ENCODE measurements around the gene CACNB2. TPM values are rescaled to one million over a fixed set of nuclear protein-coding genes. Genes with fewer than 3 reads are reported as not detected.

The CACNB2 gene
- total and polyA plus RNA-seq, 12 donors = 4.3 to 82.3 (median 12.9) TPM

GRCh38 chr10:18142151-18142550 lies 1.9 kb downstream of the CACNB2 start:
- Histone ChIP-seq H3K4me3 (peak overlapping the region in 1 of 4 donors; percentile 63), H3K36me3 (replicated peaks in 1 of 2) (no peaks in the 10 kb centered on the region), H3K4me1 (replicated peaks in 1 of 2) (no peaks in the 10 kb centered on the region), H3K27ac (peak overlapping the region in 2 of 5 donors; percentile 5 to 62), H3K9me3 (replicated peaks in 1 of 3) (no peaks in the 10 kb centered on the region), H3K27me3 (peaks cover 14% of the 10 kb centered on the region)
- WGBS, 4 donors = 21 to 43% (median 39%) methylated on average over 4 of the region's 4 CpGs
- peak in 1 of 2 donors; percentile 32 for TF ChIP-seq POLR2A (IDR thresholded peaks at IDR 0.05)
- TF ChIP-seq, protein P1, sequence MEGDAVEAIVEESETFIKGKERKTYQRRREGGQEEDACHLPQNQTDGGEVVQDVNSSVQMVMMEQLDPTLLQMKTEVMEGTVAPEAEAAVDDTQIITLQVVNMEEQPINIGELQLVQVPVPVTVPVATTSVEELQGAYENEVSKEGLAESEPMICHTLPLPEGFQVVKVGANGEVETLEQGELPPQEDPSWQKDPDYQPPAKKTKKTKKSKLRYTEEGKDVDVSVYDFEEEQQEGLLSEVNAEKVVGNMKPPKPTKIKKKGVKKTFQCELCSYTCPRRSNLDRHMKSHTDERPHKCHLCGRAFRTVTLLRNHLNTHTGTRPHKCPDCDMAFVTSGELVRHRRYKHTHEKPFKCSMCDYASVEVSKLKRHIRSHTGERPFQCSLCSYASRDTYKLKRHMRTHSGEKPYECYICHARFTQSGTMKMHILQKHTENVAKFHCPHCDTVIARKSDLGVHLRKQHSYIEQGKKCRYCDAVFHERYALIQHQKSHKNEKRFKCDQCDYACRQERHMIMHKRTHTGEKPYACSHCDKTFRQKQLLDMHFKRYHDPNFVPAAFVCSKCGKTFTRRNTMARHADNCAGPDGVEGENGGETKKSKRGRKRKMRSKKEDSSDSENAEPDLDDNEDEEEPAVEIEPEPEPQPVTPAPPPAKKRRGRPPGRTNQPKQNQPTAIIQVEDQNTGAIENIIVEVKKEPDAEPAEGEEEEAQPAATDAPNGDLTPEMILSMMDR (IDR thresholded peaks at IDR 0.05) = no peak
- DNase-seq = no peak
- intact Hi-C loops (cut with DNase I) = no loop called here

- H3K4me1 ChIP-seq (replicated peaks in 1 of 2) = no peaks in the 10 kb centered on the region
- TF ChIP-seq, protein P1 (IDR thresholded peaks at IDR 0.05) = no peak
- TF ChIP-seq POLR2A (IDR thresholded peaks at IDR 0.05) = no peak
These were observed 4.2 kb downstream of the CACNB2 start for GRCh38 chr10:18144396-18144795.

DNA sequence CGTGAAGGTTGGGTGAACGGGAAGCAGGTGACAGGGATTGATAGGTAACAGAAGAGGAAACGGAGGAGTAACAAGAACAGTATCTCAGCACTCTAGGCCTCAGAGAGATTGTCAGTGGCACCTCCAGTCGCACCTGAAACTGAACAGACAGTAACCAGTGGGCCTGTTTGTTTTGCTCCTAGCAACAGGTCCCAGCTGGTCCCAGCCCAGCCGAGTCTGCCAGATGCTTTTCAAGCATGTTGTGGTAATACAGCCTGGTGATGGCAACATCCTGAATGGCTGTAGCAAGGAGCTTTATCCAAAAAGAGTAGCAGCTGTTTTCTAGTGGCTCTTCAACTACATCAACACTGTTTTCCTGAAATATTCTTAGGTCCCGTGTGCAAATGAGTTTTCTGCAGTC lies 4.7 kb downstream of the CACNB2 start:
- intact Hi-C loops (cut with DNase I) = no loop called here
- Histone ChIP-seq H3K9me3 (replicated peaks in 1 of 3) (no peaks in the 10 kb centered on the region), H3K36me3 (replicated peaks in 1 of 2) (no peaks in the 10 kb centered on the region), H3K27me3 (peaks cover 8% of the 10 kb centered on the region), H3K27ac (peak overlapping the region in 2 of 5 donors; percentile 15 to 27), H3K4me3 (no peak overlapping the region), H3K4me1 (replicated peaks in 1 of 2) (no peaks in the 10 kb centered on the region)
- 53 to 60% (median 58%) methylated on average over 6 of the region's 6 CpGs for WGBS, 4 donors
- TF ChIP-seq, protein P1 (IDR thresholded peaks at IDR 0.05) = no peak
- TF ChIP-seq POLR2A (IDR thresholded peaks at IDR 0.05) = no peak
- peak in 2 of 7 donors; percentile 26 to 87 for DNase-seq

More at GRCh38 chr10:18144396-18144795, 4.2 kb downstream of the CACNB2 start:
- Histone ChIP-seq H3K4me3 (no peak overlapping the region), H3K9me3 (replicated peaks in 1 of 3) (no peaks in the 10 kb centered on the region), H3K36me3 (replicated peaks in 1 of 2) (no peaks in the 10 kb centered on the region), H3K27me3 (peaks cover 13% of the 10 kb centered on the region), H3K27ac (peak overlapping the region in 1 of 5 donors; percentile 27)
- 54 to 100% (median 91%) methylated on average over 1 of the region's 1 CpG for WGBS, 4 donors
- DNase-seq = no peak
- intact Hi-C loops (cut with DNase I) = no loop called here

GRCh38 chr10:18145652-18146051 lies 5.4 kb downstream of the CACNB2 start:
- no peaks in the 10 kb centered on the region for H3K36me3 ChIP-seq (replicated peaks in 1 of 2)
- H3K4me3 ChIP-seq = no peak overlapping the region
- intact Hi-C loops (cut with DNase I) = no loop called here
- no peak for DNase-seq
- H3K9me3 ChIP-seq (replicated peaks in 1 of 3) = no peaks in the 10 kb centered on the region
- H3K27ac ChIP-seq = peak overlapping the region in 1 of 5 donors; percentile 27
- H3K27me3 ChIP-seq = peaks cover under 1% of the 10 kb centered on the region
- no peak for TF ChIP-seq POLR2A (IDR thresholded peaks at IDR 0.05)
- TF ChIP-seq, protein P1 (IDR thresholded peaks at IDR 0.05) = no peak
- H3K4me1 ChIP-seq (replicated peaks in 1 of 2) = no peaks in the 10 kb centered on the region
- WGBS, 4 donors = 52 to 65% (median 63%) methylated on average over 2 of the region's 2 CpGs

All from adrenal gland (tissue), 12 donors.